ENCODE data around the gene OPTC. TPM values are rescaled to one million over a fixed set of nuclear protein-coding genes. Genes with fewer than 3 reads are reported as not detected.

The OPTC gene
- polyA plus RNA-seq, 2 of the 4 experiments (the other 2 are of a cell fraction), result not detected

DNA sequence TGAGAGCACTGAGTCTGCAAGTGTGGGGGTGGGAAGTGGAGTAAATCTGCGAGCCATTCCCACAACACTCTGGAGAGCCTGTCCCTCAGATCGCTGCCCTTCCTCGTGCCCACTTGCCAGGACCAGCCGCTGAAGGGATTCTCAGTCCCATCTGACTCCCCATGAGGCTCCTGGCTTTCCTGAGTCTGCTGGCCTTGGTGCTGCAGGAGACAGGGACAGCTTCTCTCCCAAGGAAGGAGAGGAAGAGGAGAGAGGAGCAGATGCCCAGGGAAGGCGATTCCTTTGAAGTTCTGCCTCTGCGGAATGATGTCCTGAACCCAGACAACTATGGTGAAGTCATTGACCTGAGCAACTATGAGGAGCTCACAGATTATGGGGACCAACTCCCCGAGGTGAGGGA is 1.9 kb downstream of the OPTC start:
- no peak for FAIRE-seq

DNA sequence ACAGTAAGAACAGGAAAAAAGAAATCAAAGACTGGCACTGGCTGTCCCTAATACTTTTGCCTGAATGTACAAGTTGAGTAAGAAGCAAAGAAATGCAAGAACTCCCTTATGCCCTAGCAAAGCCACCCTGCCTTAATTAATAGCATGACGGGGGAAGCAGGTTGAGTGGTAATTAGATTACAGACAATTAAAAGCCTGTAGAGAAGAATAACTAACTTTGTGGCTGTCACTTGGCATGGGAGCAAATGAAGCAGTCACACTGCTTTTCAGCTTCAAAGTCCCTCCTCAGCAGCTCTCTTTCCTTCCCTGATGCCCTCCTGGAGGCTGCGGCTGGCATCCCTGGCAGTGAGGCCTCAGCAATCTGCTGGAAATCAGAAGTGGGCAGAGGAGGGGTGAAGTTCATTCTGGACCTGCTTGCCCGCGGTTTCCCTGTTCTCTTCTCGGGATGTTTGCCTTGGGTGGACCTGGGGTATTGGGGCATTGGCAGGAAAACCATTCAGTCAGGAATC is 3.4 kb downstream of the OPTC start:
- CTCF ChIA-PET, result interaction anchor here (1.6 to 25.5 kb wide), 4 partner anchors 10 to 205 kb away, joined by 3 to 352 read pairs (median 16); no protein-coding TSS in a partner anchor
- WGBS (ENCODE audit: missing lambda C conversion rate), result 73% methylated on average over 5 of the region's 5 CpGs
- TF ChIP-seq RNF2 (IDR thresholded peaks at IDR 0.05; ENCODE audit: borderline replicate concordance, low read depth) (no peak), ZC3H11A (IDR thresholded peaks at IDR 0.05) (no peak), BHLHE40 (IDR thresholded peaks at IDR 0.05; ENCODE audit: low read depth, low read length) (no peak), CHD4 (IDR thresholded peaks at IDR 0.05; ENCODE audit: borderline replicate concordance) (no peak), CEBPB (IDR thresholded peaks at IDR 0.05) (no peak), CBX8 (IDR thresholded peaks at IDR 0.05) (no peak), CHD2 (IDR thresholded peaks at IDR 0.05; ENCODE audit: low read length, partially characterized antibody) (no peak), NFE2L2 (conservative IDR thresholded peaks at IDR 0.05; ENCODE audit: low read length) (no peak), ZSCAN20 (CRISPR knock-in tag; IDR thresholded peaks at IDR 0.05) (no peak), RAD21 (conservative IDR thresholded peaks at IDR 0.05 in 1 of 2, IDR thresholded peaks at IDR 0.05 in 1 of 2) (no peak), POLR2AphosphoS2 (conservative IDR thresholded peaks at IDR 0.05; ENCODE audit: low read length) (no peak), EP300 (IDR thresholded peaks at IDR 0.05) (no peak), RFX5 (IDR thresholded peaks at IDR 0.05) (no peak), FOSB (CRISPR knock-in tag; IDR thresholded peaks at IDR 0.05) (no peak)
- TF ChIP-seq, protein P1, sequence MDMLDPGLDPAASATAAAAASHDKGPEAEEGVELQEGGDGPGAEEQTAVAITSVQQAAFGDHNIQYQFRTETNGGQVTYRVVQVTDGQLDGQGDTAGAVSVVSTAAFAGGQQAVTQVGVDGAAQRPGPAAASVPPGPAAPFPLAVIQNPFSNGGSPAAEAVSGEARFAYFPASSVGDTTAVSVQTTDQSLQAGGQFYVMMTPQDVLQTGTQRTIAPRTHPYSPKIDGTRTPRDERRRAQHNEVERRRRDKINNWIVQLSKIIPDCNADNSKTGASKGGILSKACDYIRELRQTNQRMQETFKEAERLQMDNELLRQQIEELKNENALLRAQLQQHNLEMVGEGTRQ (IDR thresholded peaks at IDR 0.05), result no peak
- TF ChIP-seq, protein P2, sequence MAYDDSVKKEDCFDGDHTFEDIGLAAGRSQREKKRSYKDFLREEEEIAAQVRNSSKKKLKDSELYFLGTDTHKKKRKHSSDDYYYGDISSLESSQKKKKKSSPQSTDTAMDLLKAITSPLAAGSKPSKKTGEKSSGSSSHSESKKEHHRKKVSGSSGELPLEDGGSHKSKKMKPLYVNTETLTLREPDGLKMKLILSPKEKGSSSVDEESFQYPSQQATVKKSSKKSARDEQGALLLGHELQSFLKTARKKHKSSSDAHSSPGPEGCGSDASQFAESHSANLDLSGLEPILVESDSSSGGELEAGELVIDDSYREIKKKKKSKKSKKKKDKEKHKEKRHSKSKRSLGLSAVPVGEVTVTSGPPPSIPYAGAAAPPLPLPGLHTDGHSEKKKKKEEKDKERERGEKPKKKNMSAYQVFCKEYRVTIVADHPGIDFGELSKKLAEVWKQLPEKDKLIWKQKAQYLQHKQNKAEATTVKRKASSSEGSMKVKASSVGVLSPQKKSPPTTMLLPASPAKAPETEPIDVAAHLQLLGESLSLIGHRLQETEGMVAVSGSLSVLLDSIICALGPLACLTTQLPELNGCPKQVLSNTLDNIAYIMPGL (CRISPR knock-in tag; IDR thresholded peaks at IDR 0.05; ENCODE audit: borderline replicate concordance), result no peak
- TF ChIP-seq, protein P3, sequence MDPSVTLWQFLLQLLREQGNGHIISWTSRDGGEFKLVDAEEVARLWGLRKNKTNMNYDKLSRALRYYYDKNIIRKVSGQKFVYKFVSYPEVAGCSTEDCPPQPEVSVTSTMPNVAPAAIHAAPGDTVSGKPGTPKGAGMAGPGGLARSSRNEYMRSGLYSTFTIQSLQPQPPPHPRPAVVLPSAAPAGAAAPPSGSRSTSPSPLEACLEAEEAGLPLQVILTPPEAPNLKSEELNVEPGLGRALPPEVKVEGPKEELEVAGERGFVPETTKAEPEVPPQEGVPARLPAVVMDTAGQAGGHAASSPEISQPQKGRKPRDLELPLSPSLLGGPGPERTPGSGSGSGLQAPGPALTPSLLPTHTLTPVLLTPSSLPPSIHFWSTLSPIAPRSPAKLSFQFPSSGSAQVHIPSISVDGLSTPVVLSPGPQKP (IDR thresholded peaks at IDR 0.05; ENCODE audit: low read depth, low read length), result no peak
- TF ChIP-seq, protein P4, sequence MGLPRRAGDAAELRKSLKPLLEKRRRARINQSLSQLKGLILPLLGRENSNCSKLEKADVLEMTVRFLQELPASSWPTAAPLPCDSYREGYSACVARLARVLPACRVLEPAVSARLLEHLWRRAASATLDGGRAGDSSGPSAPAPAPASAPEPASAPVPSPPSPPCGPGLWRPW (IDR thresholded peaks at IDR 0.05), result no peak
- H3K4me1 ChIP-seq, result no peaks in the 10 kb centered on the region
- ATAC-seq (no peak), FAIRE-seq (no peak), DNase-seq (ENCODE audit: low read depth in 1 of 2, low spot score in 1 of 2) (no peak)
- H3K4me2 ChIP-seq, result no peak overlapping the region
- POLR2A ChIA-PET, result no interaction called here
- no peak overlapping the region for H3K4me3 ChIP-seq
- no peak overlapping the region for H3K27ac ChIP-seq
- H3K9me3 ChIP-seq, result no peaks in the 10 kb centered on the region

More for the DNA sequence above, 1.9 kb downstream of the OPTC start:
- H3K27ac ChIP-seq, result no peak overlapping the region
- TF ChIP-seq CEBPB (IDR thresholded peaks at IDR 0.05), result no peak
- no peak for TF ChIP-seq BHLHE40 (IDR thresholded peaks at IDR 0.05; ENCODE audit: low read depth, low read length)
- no peak for TF ChIP-seq HOXB5 (CRISPR knock-in tag; IDR thresholded peaks at IDR 0.05)
- TF ChIP-seq GATA3 (IDR thresholded peaks at IDR 0.05; ENCODE audit: borderline replicate concordance), result no peak
- TF ChIP-seq FOSB (CRISPR knock-in tag; IDR thresholded peaks at IDR 0.05), result no peak
- TF ChIP-seq HOXA7 (CRISPR knock-in tag; IDR thresholded peaks at IDR 0.05), result no peak
- TF ChIP-seq RCOR1 (IDR thresholded peaks at IDR 0.05; ENCODE audit: low read depth, low read length), result no peak
- TF ChIP-seq, protein P5, sequence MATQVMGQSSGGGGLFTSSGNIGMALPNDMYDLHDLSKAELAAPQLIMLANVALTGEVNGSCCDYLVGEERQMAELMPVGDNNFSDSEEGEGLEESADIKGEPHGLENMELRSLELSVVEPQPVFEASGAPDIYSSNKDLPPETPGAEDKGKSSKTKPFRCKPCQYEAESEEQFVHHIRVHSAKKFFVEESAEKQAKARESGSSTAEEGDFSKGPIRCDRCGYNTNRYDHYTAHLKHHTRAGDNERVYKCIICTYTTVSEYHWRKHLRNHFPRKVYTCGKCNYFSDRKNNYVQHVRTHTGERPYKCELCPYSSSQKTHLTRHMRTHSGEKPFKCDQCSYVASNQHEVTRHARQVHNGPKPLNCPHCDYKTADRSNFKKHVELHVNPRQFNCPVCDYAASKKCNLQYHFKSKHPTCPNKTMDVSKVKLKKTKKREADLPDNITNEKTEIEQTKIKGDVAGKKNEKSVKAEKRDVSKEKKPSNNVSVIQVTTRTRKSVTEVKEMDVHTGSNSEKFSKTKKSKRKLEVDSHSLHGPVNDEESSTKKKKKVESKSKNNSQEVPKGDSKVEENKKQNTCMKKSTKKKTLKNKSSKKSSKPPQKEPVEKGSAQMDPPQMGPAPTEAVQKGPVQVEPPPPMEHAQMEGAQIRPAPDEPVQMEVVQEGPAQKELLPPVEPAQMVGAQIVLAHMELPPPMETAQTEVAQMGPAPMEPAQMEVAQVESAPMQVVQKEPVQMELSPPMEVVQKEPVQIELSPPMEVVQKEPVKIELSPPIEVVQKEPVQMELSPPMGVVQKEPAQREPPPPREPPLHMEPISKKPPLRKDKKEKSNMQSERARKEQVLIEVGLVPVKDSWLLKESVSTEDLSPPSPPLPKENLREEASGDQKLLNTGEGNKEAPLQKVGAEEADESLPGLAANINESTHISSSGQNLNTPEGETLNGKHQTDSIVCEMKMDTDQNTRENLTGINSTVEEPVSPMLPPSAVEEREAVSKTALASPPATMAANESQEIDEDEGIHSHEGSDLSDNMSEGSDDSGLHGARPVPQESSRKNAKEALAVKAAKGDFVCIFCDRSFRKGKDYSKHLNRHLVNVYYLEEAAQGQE (IDR thresholded peaks at IDR 0.05), result no peak
- TF ChIP-seq, protein P6, sequence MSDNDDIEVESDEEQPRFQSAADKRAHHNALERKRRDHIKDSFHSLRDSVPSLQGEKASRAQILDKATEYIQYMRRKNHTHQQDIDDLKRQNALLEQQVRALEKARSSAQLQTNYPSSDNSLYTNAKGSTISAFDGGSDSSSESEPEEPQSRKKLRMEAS (IDR thresholded peaks at IDR 0.05), result no peak
- TF ChIP-seq RAD21 (conservative IDR thresholded peaks at IDR 0.05 in 1 of 2, IDR thresholded peaks at IDR 0.05 in 1 of 2), result no peak
- no peak for TF ChIP-seq EHF (CRISPR knock-in tag; IDR thresholded peaks at IDR 0.05)
- CTCF ChIA-PET, result interaction anchor here (1.0 to 25.5 kb wide), 7 partner anchors 8 to 210 kb away, joined by 3 to 352 read pairs (median 10); no protein-coding TSS in a partner anchor
- POLR2A ChIA-PET, result no interaction called here
- WGBS (ENCODE audit: missing lambda C conversion rate), result 62% methylated on average over 7 of the region's 7 CpGs
- ATAC-seq, result no peak
- H3K9me3 ChIP-seq, result no peaks in the 10 kb centered on the region
- H3K4me2 ChIP-seq, result no peak overlapping the region
- H3K4me3 ChIP-seq, result no peak overlapping the region
- DNase-seq (ENCODE audit: low read depth in 1 of 2, low spot score in 1 of 2), result no peak
- H3K4me1 ChIP-seq, result no peaks in the 10 kb centered on the region

Data from A549 (cell line).